H1 (cell line): ENCODE results near the gene CHD5.

Experiments used
- BCL11A ChIP-seq, 2 experiments: IDR thresholded peaks; one replicate each; pipeline ENCODE4 v1.6.1; 2011; ENCODE audit warnings: low read depth in 2 of 2, low read length in 2 of 2, mild to moderate bottlenecking in 2 of 2
- CHD1 ChIP-seq: IDR thresholded peaks from 2 replicates; pipeline ENCODE4 v1.6.1; 2012; ENCODE audit warnings: low read depth, low read length, improper control_type of control experiment
- EGR1 ChIP-seq: IDR thresholded peaks from 2 replicates; pipeline ENCODE4 v1.6.1; 2011; ENCODE audit warnings: low read depth, low read length, borderline replicate concordance
- EP300 ChIP-seq, 2 experiments: IDR thresholded peaks; 1 replicate in 1 of 2; 2 replicates in 1 of 2; pipeline ENCODE4 v1.6.1; 2011 to 2012; ENCODE audit warnings: low read depth in 2 of 2, low read length in 2 of 2, mild to moderate bottlenecking in 2 of 2, borderline replicate concordance in 1 of 2, inconsistent platforms in 1 of 2, moderate library complexity in 1 of 2
- EZH2 ChIP-seq: fragments of 200-600 bp; sonication (generic); IDR thresholded peaks from 2 replicates; pipeline ENCODE4 v1.7.1; 2012; ENCODE audit warnings: low read depth, mild to moderate bottlenecking, moderate library complexity, low read length, inconsistent platforms; ENCODE audit not compliant: severe bottlenecking
- JUN ChIP-seq: IDR thresholded peaks from 2 replicates; pipeline ENCODE4 v1.6.1; 2011; ENCODE audit warnings: low read depth, mild to moderate bottlenecking, improper control_type of control experiment, low read length
- POLR2A ChIP-seq, 2 experiments: IDR thresholded peaks; 1 replicate in 1 of 2; 2 replicates in 1 of 2; pipeline ENCODE4 v1.6.1; 2011; ENCODE audit warnings: low read depth in 2 of 2, low read length in 2 of 2, mild to moderate bottlenecking in 2 of 2; ENCODE audit errors: control extremely low read depth in 1 of 2
- SRF ChIP-seq: IDR thresholded peaks from 2 replicates; pipeline ENCODE4 v1.6.1; 2011; ENCODE audit warnings: mild to moderate bottlenecking, low read depth, low read length, moderate library complexity
- TEAD4 ChIP-seq: IDR thresholded peaks from 2 replicates; pipeline ENCODE4 v1.6.1; 2012; ENCODE audit warnings: low read depth, low read length, inconsistent platforms, mixed read lengths
- ZNF274 ChIP-seq: IDR thresholded peaks from 2 replicates; pipeline ENCODE4 v1.7.0; 2012; ENCODE audit warnings: low read length, borderline replicate concordance; ENCODE audit errors: extremely low read depth
- TF ChIP-seq, protein P1 (sequence below), 3 experiments: IDR thresholded peaks; 1 replicate in 2 of 3; 2 replicates in 1 of 3; pipeline versions ENCODE4 v1.5.1 to v1.6.1; 2011; ENCODE audit warnings: low read length in 3 of 3, mild to moderate bottlenecking in 3 of 3, inconsistent platforms in 2 of 3, low read depth in 1 of 3, moderate library complexity in 1 of 3; ENCODE audit not compliant: insufficient read depth in 1 of 3; ENCODE audit errors: control extremely low read depth in 1 of 3

DNA sequence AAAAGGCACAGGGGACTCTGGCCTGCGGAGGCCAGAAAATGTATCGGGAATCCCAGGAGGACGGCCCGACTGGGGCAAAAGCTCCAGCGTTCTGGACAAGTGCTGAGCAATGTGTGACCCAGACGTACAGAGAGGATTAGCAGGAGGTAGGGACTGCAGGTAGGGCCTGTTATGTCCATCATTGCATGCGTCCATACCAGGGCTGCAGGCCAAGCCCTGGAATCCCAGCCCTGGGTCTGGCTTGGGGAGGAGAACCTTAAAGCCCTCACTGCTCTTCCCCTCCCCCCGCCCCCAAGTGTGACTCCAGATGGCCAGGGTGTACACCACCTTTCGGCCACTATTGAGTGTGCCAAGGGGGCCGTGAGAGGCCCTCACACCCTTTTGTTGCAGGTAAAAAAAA, 27.8 kb upstream of the CHD5 start:
- TF ChIP-seq CHD1 (no peak), ZNF274 (no peak), EGR1 (no peak), EZH2 (no peak), EP300 (IDR thresholded peaks at IDR 0.05; ENCODE audit: borderline replicate concordance in 1 of 2, low read depth in 2 of 2, low read length in 2 of 2) (no peak), BCL11A (IDR thresholded peaks at IDR 0.05; ENCODE audit: low read depth in 2 of 2, low read length in 2 of 2) (no peak), JUN (no peak), SRF (no peak), TEAD4 (no peak), POLR2A (IDR thresholded peaks at IDR 0.05; ENCODE audit: control extremely low read depth in 1 of 2, low read depth in 2 of 2, low read length in 2 of 2) (no peak)
- TF ChIP-seq, protein P1, sequence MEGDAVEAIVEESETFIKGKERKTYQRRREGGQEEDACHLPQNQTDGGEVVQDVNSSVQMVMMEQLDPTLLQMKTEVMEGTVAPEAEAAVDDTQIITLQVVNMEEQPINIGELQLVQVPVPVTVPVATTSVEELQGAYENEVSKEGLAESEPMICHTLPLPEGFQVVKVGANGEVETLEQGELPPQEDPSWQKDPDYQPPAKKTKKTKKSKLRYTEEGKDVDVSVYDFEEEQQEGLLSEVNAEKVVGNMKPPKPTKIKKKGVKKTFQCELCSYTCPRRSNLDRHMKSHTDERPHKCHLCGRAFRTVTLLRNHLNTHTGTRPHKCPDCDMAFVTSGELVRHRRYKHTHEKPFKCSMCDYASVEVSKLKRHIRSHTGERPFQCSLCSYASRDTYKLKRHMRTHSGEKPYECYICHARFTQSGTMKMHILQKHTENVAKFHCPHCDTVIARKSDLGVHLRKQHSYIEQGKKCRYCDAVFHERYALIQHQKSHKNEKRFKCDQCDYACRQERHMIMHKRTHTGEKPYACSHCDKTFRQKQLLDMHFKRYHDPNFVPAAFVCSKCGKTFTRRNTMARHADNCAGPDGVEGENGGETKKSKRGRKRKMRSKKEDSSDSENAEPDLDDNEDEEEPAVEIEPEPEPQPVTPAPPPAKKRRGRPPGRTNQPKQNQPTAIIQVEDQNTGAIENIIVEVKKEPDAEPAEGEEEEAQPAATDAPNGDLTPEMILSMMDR (IDR thresholded peaks at IDR 0.05; ENCODE audit: control extremely low read depth in 1 of 3, insufficient read depth in 1 of 3, low read depth in 1 of 3, low read length in 3 of 3) = no peak
